SK-N-DZ (cell line): ENCODE measurements around the gene PPIL3.

Source experiments
- small RNA-seq, 2 experiments: library from RNA; depleted of rRNA; stranded (forward); fragments of <200 nt; gene quantifications; one replicate each; pipeline ENCODE3, GENCODE V24; 2014

PPIL3 gene

Small RNA genes within 50 kb of the gene (small RNA-seq; reads per million reads assigned to genes)
- gene RF00019 (0 reads per million in 2 experiments), gene RNA5SP115 (0 to 0.08 reads per million in 2 experiments), gene RNU6-312P (0 reads per million in 2 experiments), gene RNU6-31P (0.16 to 0.75 reads per million in 2 experiments), gene RNU6-762P (0 reads per million in 2 experiments)
